Testis (tissue), 3 donors: ENCODE results near the gene SFT2D2. TPM values are rescaled to one million over a fixed set of nuclear protein-coding genes. Genes with fewer than 3 reads are reported as not detected.

Experiments used
- DNase-seq: peaks from one replicate; pipeline ENCODE4 v3.0.0-alpha.2; 2019
- H3K27ac ChIP-seq, 2 donors: fragments of 200-600 bp; sonication (generic); one replicate each; pipeline ENCODE4 v1.5.1; 2019
- H3K27me3 ChIP-seq: fragments of 200-600 bp; sonication (generic); one replicate; pipeline ENCODE4 v1.5.1; 2019
- H3K36me3 ChIP-seq: fragments of 200-600 bp; sonication (generic); one replicate; pipeline ENCODE4 v1.5.1; 2017; ENCODE audit warnings: low read depth; ENCODE audit errors: missing control alignments
- H3K4me1 ChIP-seq: fragments of 200-600 bp; sonication (generic); one replicate; pipeline ENCODE4 v1.5.1; 2019
- H3K4me3 ChIP-seq, 2 donors: fragments of 200-600 bp; sonication (generic); one replicate each; pipeline ENCODE4 v1.5.1; 2017 to 2019
- H3K9me3 ChIP-seq: fragments of 200-600 bp; sonication (generic); one replicate; pipeline ENCODE4 v1.5.1; 2017
- CTCF ChIP-seq, 3 experiments: fragments of 450-650 bp in 2 of 3; fragments of 200-600 bp in 1 of 3; sonication (generic) in 1 of 3; IDR thresholded peaks; one replicate each; pipeline ENCODE4 v1.5.1; 2016 to 2019; ENCODE audit warnings: antibody characterized with exemption in 3 of 3, mild to moderate bottlenecking in 2 of 3, moderate library complexity in 1 of 3
- POLR2A ChIP-seq: fragments of 450-650 bp; IDR thresholded peaks from one replicate; pipeline ENCODE4 v1.6.1; 2017; ENCODE audit warnings: antibody characterized with exemption, mild to moderate bottlenecking, moderate library complexity
- WGBS, 2 donors: methylation state at CpG; one replicate each; pipeline ENCODE4 v1.1.5; 2018; 5-methylcytosine and 5-hydroxymethylcytosine counted together
- intact Hi-C: fragments of 100-400 bp; cut with DNase I; formaldehyde crosslinking; loops from one replicate; pipeline ENCODE4 v1.15.1; 2023; ENCODE audit warnings: low total_unique reads
- polyA plus RNA-seq: library from polyadenylated mRNA; stranded (reverse); fragments of 350-450 nt; fragmentation: Illumina TruSeq; extraction: RNeasy Lipid Tissue Mini Kit (QIAGEN cat#74804); gene quantifications from one replicate; pipeline ENCODE4 v1.2.3, GENCODE V29; 2014; ENCODE audit warnings: low read depth, low replicate concordance; ENCODE audit not compliant: insufficient read depth
- small RNA-seq, 2 donors: library from RNA; depleted of rRNA; stranded (forward); fragments of <200 nt; gene quantifications; one replicate each; pipeline ENCODE3, GENCODE V24; 2016
- total RNA-seq, 2 donors: library from RNA; depleted of rRNA; stranded (reverse); fragments of >200 nt; gene quantifications; one replicate each; pipeline ENCODE4 v1.2.3, GENCODE V29; 2016

The SFT2D2 gene
- total and polyA plus RNA-seq, 3 donors from 2014 or later = 34.5 to 62.2 (median 59.4) TPM

- no peak for DNase-seq
- Histone ChIP-seq H3K9me3 (no peaks in the 10 kb centered on the region), H3K4me1 (peaks cover 3% of the 10 kb centered on the region), H3K36me3 (no peaks in the 10 kb centered on the region), H3K4me3 (no peak overlapping the region), H3K27ac (no peak overlapping the region), H3K27me3 (no peaks in the 10 kb centered on the region)
- no peak for TF ChIP-seq POLR2A
- TF ChIP-seq CTCF (IDR thresholded peaks at IDR 0.05) = no peak
- intact Hi-C loops = no loop called here
- WGBS, 2 donors = 66 to 82% methylated on average over 3 of the region's 3 CpGs
Observed at GRCh38 chr1:168298446-168298845, 72.6 kb downstream of the SFT2D2 start.

GRCh38 chr1:168300626-168301025 lies 74.8 kb downstream of the SFT2D2 start:
- no peak overlapping the region for H3K27ac ChIP-seq
- H3K27me3 ChIP-seq = no peaks in the 10 kb centered on the region
- no peaks in the 10 kb centered on the region for H3K36me3 ChIP-seq
- peaks cover 3% of the 10 kb centered on the region for H3K4me1 ChIP-seq
- TF ChIP-seq CTCF (IDR thresholded peaks at IDR 0.05) (no peak), POLR2A (no peak)
- no peak for DNase-seq
- no peak overlapping the region for H3K4me3 ChIP-seq
- H3K9me3 ChIP-seq = no peaks in the 10 kb centered on the region
- intact Hi-C loops = no loop called here
- 83 to 92% methylated on average over 2 of the region's 2 CpGs for WGBS, 2 donors

GRCh38 chr1:168301664-168302320 lies 76.0 kb downstream of the SFT2D2 start:
- DNase-seq = no peak
- Histone ChIP-seq H3K36me3 (no peaks in the 10 kb centered on the region), H3K4me1 (peaks cover 3% of the 10 kb centered on the region), H3K27me3 (no peaks in the 10 kb centered on the region), H3K9me3 (no peaks in the 10 kb centered on the region), H3K4me3 (no peak overlapping the region), H3K27ac (no peak overlapping the region)
- no peak for TF ChIP-seq CTCF (IDR thresholded peaks at IDR 0.05)
- no peak for TF ChIP-seq POLR2A
- intact Hi-C loops = no loop called here
- 61 to 69% methylated on average over 3 of the region's 3 CpGs for WGBS, 2 donors

Small RNAs within 50 kb of the gene (small RNA-seq; reads per million reads assigned to genes)
- 0 reads per million in 2 donors for gene AL021397.1
- gene RNU6-1310P = 0 reads per million in 2 donors

Other genes with a start within 250 kb of the SFT2D2 start
- 1 to 10 TPM; 6.1 to 6.7 TPM for gene GPR161, start 89.1 kb upstream of the SFT2D2 start, total RNA-seq
- gene GPR161, start 89.1 kb upstream of the SFT2D2 start, polyA plus RNA-seq = 3.7 TPM
- gene TIPRL, start 47.0 kb upstream of the SFT2D2 start, total RNA-seq = 10 to 100 TPM; 19.8 to 23.5 TPM
- gene TIPRL, start 47.0 kb upstream of the SFT2D2 start, polyA plus RNA-seq = 44.6 TPM
- gene TBX19, start 54.9 kb downstream of the SFT2D2 start, total RNA-seq = 1 to 10 TPM; 2.7 TPM
- 1.9 TPM for gene TBX19, start 54.9 kb downstream of the SFT2D2 start, polyA plus RNA-seq